Natural killer cell (primary cell): ENCODE results near the gene XIRP2. TPM values are rescaled to one million over a fixed set of nuclear protein-coding genes. Genes with fewer than 3 reads are reported as not detected.

Source experiments
- ATAC-seq, 3 donors: fragments of 150-1000 bp in 2 of 3; fragments of 200-7000 bp in 1 of 3; cut with Tn5 transposase; 1 replicate in 1 of 3; 2 replicates in 2 of 3; pipeline ENCODE4 v1.10.0; 2021; ENCODE audit warnings: mild to moderate bottlenecking in 2 of 3, moderate library complexity in 2 of 3
- DNase-seq, 2 donors: peaks; one replicate each; pipeline versions ENCODE4 v3.0.0 to v3.0.0-alpha.2; 2013 to 2021; ENCODE audit warnings: mixed read lengths in 1 of 2
- H3K27ac ChIP-seq: one replicate; pipeline ENCODE4 v1.5.1; 2013; ENCODE audit warnings: mild to moderate bottlenecking, low read length
- H3K27me3 ChIP-seq: one replicate; pipeline ENCODE4 v1.6.1; 2013; ENCODE audit warnings: low read length; ENCODE audit not compliant: control insufficient read depth, insufficient read depth
- H3K36me3 ChIP-seq: one replicate; pipeline ENCODE4 v1.6.1; 2013; ENCODE audit warnings: low read length; ENCODE audit not compliant: control insufficient read depth, insufficient read depth
- H3K4me1 ChIP-seq: one replicate; pipeline ENCODE4 v1.6.1; 2013; ENCODE audit warnings: low read length; ENCODE audit not compliant: control insufficient read depth, insufficient read depth
- H3K4me3 ChIP-seq: one replicate; pipeline ENCODE4 v1.5.1; 2013; ENCODE audit warnings: low read length
- H3K9me3 ChIP-seq: one replicate; pipeline ENCODE4 v1.6.1; 2013; ENCODE audit warnings: low read length; ENCODE audit not compliant: control insufficient read depth, insufficient read depth
- H3K27ac Mint-ChIP-seq, 2 donors: one replicate each; pipeline ENCODE4 v1.8.0; 2022; ENCODE audit warnings: mild to moderate bottlenecking in 2 of 2, mixed read lengths in 2 of 2, moderate library complexity in 1 of 2
- H3K27me3 Mint-ChIP-seq, 2 donors: one replicate each; pipeline ENCODE4 v1.8.0; 2022; ENCODE audit warnings: low read depth in 2 of 2, mixed read lengths in 2 of 2
- H3K36me3 Mint-ChIP-seq: one replicate; pipeline ENCODE4 v1.8.0; 2022; ENCODE audit warnings: mixed read lengths
- H3K4me1 Mint-ChIP-seq, 2 donors: one replicate each; pipeline ENCODE4 v1.8.0; 2022; ENCODE audit warnings: mixed read lengths in 2 of 2
- H3K4me3 Mint-ChIP-seq: one replicate; pipeline ENCODE4 v1.8.0; 2022; ENCODE audit warnings: mild to moderate bottlenecking, moderate library complexity, mixed read lengths
- H3K9me3 Mint-ChIP-seq, 2 donors: one replicate each; pipeline ENCODE4 v1.8.0; 2022; ENCODE audit warnings: mixed read lengths in 2 of 2
- CTCF ChIP-seq: fragments of 200-600 bp; IDR thresholded peaks from one replicate; pipeline ENCODE4 v1.8.0; 2022; ENCODE audit warnings: antibody characterized with exemption
- WGBS: methylation state at CpG from one replicate; pipeline ENCODE4 v1.1.7; 2013; ENCODE audit warnings: missing lambda C conversion rate; ENCODE audit not compliant: insufficient coverage; 5-methylcytosine and 5-hydroxymethylcytosine counted together
- intact Hi-C: fragments of 100-400 bp; cut with micrococcal nuclease; formaldehyde crosslinking; loops from one replicate; pipeline ENCODE4 v1.14.2; 2022
- total RNA-seq, 4 donors: library from RNA; stranded (reverse); fragments of 120-200 nt in 1 of 4; gene quantifications; one replicate each; pipeline versions ENCODE4 v1.2.3 to v1.2.4, GENCODE V29; 2013 to 2022

XIRP2 gene
- total RNA-seq, 3 donors from 2014 or later (not counting 1 experiment from before 2014, with no cell fraction given), result 0.16 TPM; not detected in 2

GRCh38 chr2:166972002-166972401, 83.7 kb downstream of the XIRP2 start:
- H3K4me1 ChIP-seq, result no peaks in the 10 kb centered on the region
- WGBS, result 93% methylated on average over 3 of the region's 4 CpGs
- H3K27me3 ChIP-seq, result no peaks in the 10 kb centered on the region
- no peaks in the 10 kb centered on the region for H3K9me3 ChIP-seq
- H3K36me3 ChIP-seq, result no peaks in the 10 kb centered on the region
- Mint-ChIP-seq H3K9me3 (peaks cover 7 to 13% of the 10 kb centered on the region in 2 donors), H3K4me3 (no peak overlapping the region), H3K27me3 (no peaks in the 10 kb centered on the region), H3K36me3 (peaks cover 4% of the 10 kb centered on the region), H3K27ac (no peak overlapping the region), H3K4me1 (no peaks in the 10 kb centered on the region)
- no peak for ATAC-seq
- TF ChIP-seq CTCF, result no peak
- no peak for DNase-seq
- H3K27ac ChIP-seq, result no peak overlapping the region
- intact Hi-C loops, result no loop called here
- H3K4me3 ChIP-seq, result no peak overlapping the region

- no peaks in the 10 kb centered on the region for H3K4me1 Mint-ChIP-seq
- no peak overlapping the region for H3K27ac Mint-ChIP-seq
- no peaks in the 10 kb centered on the region for H3K27me3 Mint-ChIP-seq
- Histone ChIP-seq H3K36me3 (no peaks in the 10 kb centered on the region), H3K4me3 (no peak overlapping the region), H3K27me3 (no peaks in the 10 kb centered on the region), H3K27ac (no peak overlapping the region), H3K4me1 (no peaks in the 10 kb centered on the region), H3K9me3 (no peaks in the 10 kb centered on the region)
- intact Hi-C loops, result no loop called here
- peaks cover 7 to 13% of the 10 kb centered on the region in 2 donors for H3K9me3 Mint-ChIP-seq
- no peak for DNase-seq
- peaks cover 7% of the 10 kb centered on the region for H3K36me3 Mint-ChIP-seq
- H3K4me3 Mint-ChIP-seq, result no peak overlapping the region
- no peak for TF ChIP-seq CTCF
- no peak for ATAC-seq
Observed at GRCh38 chr2:166972418-166972817, 84.1 kb downstream of the XIRP2 start.

GRCh38 chr2:166984188-166984587, 95.9 kb downstream of the XIRP2 start:
- peaks cover 6 to 10% of the 10 kb centered on the region in 2 donors for H3K9me3 Mint-ChIP-seq
- no peak overlapping the region for H3K4me3 Mint-ChIP-seq
- H3K4me3 ChIP-seq, result no peak overlapping the region
- H3K27me3 ChIP-seq, result no peaks in the 10 kb centered on the region
- H3K4me1 Mint-ChIP-seq, result no peaks in the 10 kb centered on the region
- no peaks in the 10 kb centered on the region for H3K9me3 ChIP-seq
- H3K27me3 Mint-ChIP-seq, result no peaks in the 10 kb centered on the region
- no peaks in the 10 kb centered on the region for H3K36me3 ChIP-seq
- DNase-seq (no peak), ATAC-seq (no peak)
- H3K36me3 Mint-ChIP-seq, result no peaks in the 10 kb centered on the region
- TF ChIP-seq CTCF, result no peak
- no peak overlapping the region for H3K27ac Mint-ChIP-seq
- no peaks in the 10 kb centered on the region for H3K4me1 ChIP-seq
- no peak overlapping the region for H3K27ac ChIP-seq
- intact Hi-C loops, result no loop called here

GRCh38 chr2:166984797-166985196, 96.5 kb downstream of the XIRP2 start:
- no peaks in the 10 kb centered on the region for H3K4me1 ChIP-seq
- no peaks in the 10 kb centered on the region for H3K36me3 Mint-ChIP-seq
- intact Hi-C loops, result no loop called here
- H3K27ac ChIP-seq, result no peak overlapping the region
- peaks cover 6 to 10% of the 10 kb centered on the region in 2 donors for H3K9me3 Mint-ChIP-seq
- no peaks in the 10 kb centered on the region for H3K9me3 ChIP-seq
- no peaks in the 10 kb centered on the region for H3K27me3 ChIP-seq
- TF ChIP-seq CTCF, result no peak
- ATAC-seq, result no peak
- no peak overlapping the region for H3K4me3 ChIP-seq
- no peaks in the 10 kb centered on the region for H3K27me3 Mint-ChIP-seq
- H3K4me3 Mint-ChIP-seq, result no peak overlapping the region
- H3K4me1 Mint-ChIP-seq, result no peaks in the 10 kb centered on the region
- H3K36me3 ChIP-seq, result no peaks in the 10 kb centered on the region
- no peak overlapping the region for H3K27ac Mint-ChIP-seq
- no peak for DNase-seq
